Cardiac muscle cell (in vitro differentiated cells and primary cell): Measurements from ENCODE around the gene ARHGAP26. TPM values are rescaled to one million over a fixed set of nuclear protein-coding genes. Genes with fewer than 3 reads are reported as not detected.

Experiments used
- DNase-seq, 2 donors: peaks; one replicate each; pipeline versions ENCODE4 v3.0.0 to v3.0.0-alpha.2; 2010 to 2017; ENCODE audit warnings: low read depth in 1 of 2, low spot score in 1 of 2
- H3K27ac ChIP-seq: fragments of 200-600 bp; sonication (generic); 2 replicates; pipeline ENCODE4 v1.5.1; 2016
- H3K27me3 ChIP-seq: fragments of 200-600 bp; sonication (generic); 2 replicates; pipeline ENCODE4 v1.6.0; 2016; ENCODE audit warnings: control low read depth
- H3K36me3 ChIP-seq: fragments of 200-600 bp; sonication (generic); 2 replicates; pipeline ENCODE4 v1.5.1; 2016; ENCODE audit warnings: control low read depth
- H3K4me1 ChIP-seq: fragments of 200-600 bp; sonication (generic); 2 replicates; pipeline ENCODE4 v1.8.1; 2017; ENCODE audit warnings: low read depth, mild to moderate bottlenecking, mixed run types
- H3K4me3 ChIP-seq: fragments of 200-600 bp; sonication (generic); 2 replicates; pipeline ENCODE4 v1.5.1; 2016; ENCODE audit warnings: mild to moderate bottlenecking
- H3K9me3 ChIP-seq: fragments of 200-600 bp; sonication (generic); 2 replicates; pipeline ENCODE4 v1.5.1; 2017; ENCODE audit warnings: low read depth, mild to moderate bottlenecking, control low read depth
- polyA plus RNA-seq: library from polyadenylated mRNA; unstranded; fragments of >200 nt; fragmentation: Nextera tagmentation; extraction: Ambion mirVana; gene quantifications from 2 replicates; pipeline ENCODE4 v1.2.1, GENCODE V29; 2016
- total RNA-seq: library from RNA; depleted of rRNA; stranded (reverse); fragments of >200 nt; gene quantifications from 2 replicates; pipeline ENCODE4 v1.2.3, GENCODE V29; 2016
- TF ChIP-seq, protein P1 (sequence below): IDR thresholded peaks from 2 replicates; pipeline ENCODE4 v1.5.1; 2012; ENCODE audit warnings: low read depth, mild to moderate bottlenecking, low read length

The ARHGAP26 gene
- total and polyA plus RNA-seq, 2 experiments from 2014 or later = 12.7 to 16.2 TPM

DNA sequence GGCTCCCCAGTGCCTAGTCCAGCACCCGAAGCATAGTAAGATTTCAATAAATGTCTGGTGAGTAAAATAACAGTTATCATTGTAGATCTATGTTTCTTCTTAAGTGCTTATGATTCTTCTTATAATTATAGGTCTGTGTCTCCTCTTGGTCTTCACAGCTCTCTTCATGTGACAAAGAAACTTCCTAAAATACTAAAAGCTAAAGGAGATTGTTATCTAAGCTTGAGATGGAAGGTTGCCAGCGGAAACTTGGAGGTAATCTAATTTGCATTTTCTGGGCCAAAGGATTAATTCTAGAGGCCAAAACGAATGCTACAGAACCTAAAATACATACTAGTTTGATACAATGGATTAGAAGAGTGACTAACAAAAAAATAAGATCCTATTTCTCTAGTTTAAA lies 13.6 kb upstream of the ARHGAP26 start:
- H3K27me3 ChIP-seq = no peaks in the 10 kb centered on the region
- no peak for DNase-seq
- TF ChIP-seq, protein P1, sequence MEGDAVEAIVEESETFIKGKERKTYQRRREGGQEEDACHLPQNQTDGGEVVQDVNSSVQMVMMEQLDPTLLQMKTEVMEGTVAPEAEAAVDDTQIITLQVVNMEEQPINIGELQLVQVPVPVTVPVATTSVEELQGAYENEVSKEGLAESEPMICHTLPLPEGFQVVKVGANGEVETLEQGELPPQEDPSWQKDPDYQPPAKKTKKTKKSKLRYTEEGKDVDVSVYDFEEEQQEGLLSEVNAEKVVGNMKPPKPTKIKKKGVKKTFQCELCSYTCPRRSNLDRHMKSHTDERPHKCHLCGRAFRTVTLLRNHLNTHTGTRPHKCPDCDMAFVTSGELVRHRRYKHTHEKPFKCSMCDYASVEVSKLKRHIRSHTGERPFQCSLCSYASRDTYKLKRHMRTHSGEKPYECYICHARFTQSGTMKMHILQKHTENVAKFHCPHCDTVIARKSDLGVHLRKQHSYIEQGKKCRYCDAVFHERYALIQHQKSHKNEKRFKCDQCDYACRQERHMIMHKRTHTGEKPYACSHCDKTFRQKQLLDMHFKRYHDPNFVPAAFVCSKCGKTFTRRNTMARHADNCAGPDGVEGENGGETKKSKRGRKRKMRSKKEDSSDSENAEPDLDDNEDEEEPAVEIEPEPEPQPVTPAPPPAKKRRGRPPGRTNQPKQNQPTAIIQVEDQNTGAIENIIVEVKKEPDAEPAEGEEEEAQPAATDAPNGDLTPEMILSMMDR = no peak
- no peaks in the 10 kb centered on the region for H3K36me3 ChIP-seq
- H3K27ac ChIP-seq = no peak overlapping the region
- no peaks in the 10 kb centered on the region for H3K4me1 ChIP-seq
- H3K4me3 ChIP-seq = no peak overlapping the region
- no peaks in the 10 kb centered on the region for H3K9me3 ChIP-seq

DNA sequence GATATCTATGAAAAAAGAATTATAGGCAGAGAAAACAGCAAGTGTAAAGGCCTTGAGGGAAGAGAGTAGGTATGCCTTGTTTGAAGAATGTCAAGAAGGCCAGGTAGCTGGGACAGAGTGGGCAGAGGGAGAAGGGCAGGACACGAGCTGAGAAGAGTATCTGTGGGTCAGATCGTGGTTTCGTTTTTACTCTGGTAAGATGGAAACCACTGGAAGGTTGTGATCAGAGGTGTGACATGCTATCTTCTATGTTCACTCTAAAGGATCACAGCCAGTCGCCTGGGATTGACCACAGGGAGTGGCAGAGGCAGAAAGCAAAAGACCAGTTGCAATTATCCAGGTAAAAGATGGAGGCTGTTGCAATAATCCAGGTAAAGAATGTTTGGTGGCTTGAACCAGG lies 12.6 kb upstream of the ARHGAP26 start:
- DNase-seq = no peak
- no peaks in the 10 kb centered on the region for H3K4me1 ChIP-seq
- TF ChIP-seq, protein P1 = no peak
- H3K27me3 ChIP-seq = no peaks in the 10 kb centered on the region
- H3K36me3 ChIP-seq = no peaks in the 10 kb centered on the region
- no peaks in the 10 kb centered on the region for H3K9me3 ChIP-seq
- no peak overlapping the region for H3K27ac ChIP-seq
- no peak overlapping the region for H3K4me3 ChIP-seq

DNA sequence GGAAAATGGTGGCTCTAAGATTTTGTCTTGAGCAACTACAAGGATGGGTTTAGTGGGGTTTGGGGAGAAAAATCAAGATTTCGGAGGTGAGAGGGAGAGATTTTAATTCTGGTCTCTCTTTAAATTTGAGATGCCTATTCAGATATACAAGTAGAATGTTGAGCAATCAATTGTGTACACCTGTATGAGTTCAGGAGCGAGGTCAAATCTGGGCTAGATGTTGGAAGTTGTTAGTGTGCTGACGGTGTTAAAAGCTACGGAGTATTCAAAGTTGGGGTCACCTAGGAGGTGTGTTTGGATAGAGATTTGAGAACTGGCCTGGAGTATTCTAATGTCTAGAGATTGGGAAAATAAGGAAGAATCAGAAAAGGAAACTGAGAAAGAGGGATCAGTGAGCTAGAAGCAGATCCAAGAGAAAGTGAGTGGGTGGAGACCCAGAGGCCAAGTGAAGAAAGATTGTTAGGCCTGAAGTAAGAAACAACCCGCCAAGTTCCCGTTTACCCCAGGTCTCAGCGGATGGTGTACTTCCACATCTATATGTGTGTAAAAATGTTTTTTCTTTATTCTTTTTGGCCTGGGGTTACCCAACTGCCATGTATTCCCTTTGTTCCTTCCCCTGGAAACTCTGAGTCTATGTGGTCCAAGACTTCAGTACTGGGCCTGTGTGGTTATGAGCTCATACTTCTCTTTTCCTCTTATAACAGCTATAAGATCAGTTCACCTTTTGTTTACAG lies 11.9 kb upstream of the ARHGAP26 start:
- H3K9me3 ChIP-seq = no peaks in the 10 kb centered on the region
- H3K27me3 ChIP-seq = no peaks in the 10 kb centered on the region
- no peak overlapping the region for H3K4me3 ChIP-seq
- no peaks in the 10 kb centered on the region for H3K4me1 ChIP-seq
- TF ChIP-seq, protein P1 = no peak
- H3K36me3 ChIP-seq = no peaks in the 10 kb centered on the region
- no peak overlapping the region for H3K27ac ChIP-seq
- DNase-seq = no peak

DNA sequence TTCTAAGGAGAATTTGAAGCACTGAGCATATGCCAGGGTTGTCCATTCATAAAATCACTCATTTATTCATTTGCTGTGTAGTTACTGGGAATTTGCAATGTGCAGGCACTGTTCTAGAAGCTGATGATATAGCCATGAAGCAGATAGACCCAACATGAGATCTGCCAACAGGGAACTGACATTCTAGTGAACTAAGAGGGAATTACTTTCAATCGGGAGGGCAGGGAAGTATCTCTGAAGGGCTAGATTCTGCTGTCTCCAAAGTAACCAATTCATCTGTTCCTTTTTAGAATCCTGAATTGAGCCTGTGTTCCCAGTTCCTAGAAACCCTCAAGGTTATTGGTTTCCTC lies 11.4 kb upstream of the ARHGAP26 start:
- Histone ChIP-seq H3K27ac (no peak overlapping the region), H3K27me3 (no peaks in the 10 kb centered on the region), H3K4me1 (no peaks in the 10 kb centered on the region), H3K9me3 (no peaks in the 10 kb centered on the region), H3K36me3 (no peaks in the 10 kb centered on the region), H3K4me3 (no peak overlapping the region)
- no peak for DNase-seq
- TF ChIP-seq, protein P1 = no peak

DNA sequence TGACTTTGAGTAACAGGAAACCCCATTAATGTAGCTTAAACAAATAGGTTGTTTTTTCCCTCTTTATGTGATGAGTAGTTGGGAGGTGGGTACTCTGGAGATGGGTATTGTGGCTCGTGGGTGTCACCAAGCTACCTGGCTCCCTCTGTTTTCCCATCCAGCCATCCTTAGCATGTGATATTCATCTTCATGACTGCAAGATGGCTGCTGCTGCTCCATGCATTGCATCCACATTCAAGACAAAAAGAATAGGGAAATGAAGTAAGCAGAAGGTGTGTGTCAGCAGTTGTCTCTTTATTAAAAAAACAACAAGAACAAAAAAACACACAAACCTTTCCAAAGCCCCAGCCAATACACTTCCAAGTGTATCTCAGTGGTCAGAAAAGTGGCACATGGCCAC lies 6.5 kb upstream of the ARHGAP26 start:
- no peaks in the 10 kb centered on the region for H3K9me3 ChIP-seq
- TF ChIP-seq, protein P1 = no peak
- H3K4me3 ChIP-seq = no peak overlapping the region
- no peak for DNase-seq
- H3K4me1 ChIP-seq = no peaks in the 10 kb centered on the region
- no peaks in the 10 kb centered on the region for H3K36me3 ChIP-seq
- no peak overlapping the region for H3K27ac ChIP-seq
- no peaks in the 10 kb centered on the region for H3K27me3 ChIP-seq
